Measurements from ENCODE around the gene HADHB. TPM values are rescaled to one million over a fixed set of nuclear protein-coding genes. Genes with fewer than 3 reads are reported as not detected.

Gene HADHB
- total and polyA plus RNA-seq, 2 of the 13 experiments (the other 11 are each of a cell fraction or from before 2014, with no cell fraction given): 112 to 238 TPM

GRCh38 chr2:26244309-26245230 lies at the start of gene HADHB, which contains the start of gene HADHA (continued):
- TF ChIP-seq, protein P1, sequence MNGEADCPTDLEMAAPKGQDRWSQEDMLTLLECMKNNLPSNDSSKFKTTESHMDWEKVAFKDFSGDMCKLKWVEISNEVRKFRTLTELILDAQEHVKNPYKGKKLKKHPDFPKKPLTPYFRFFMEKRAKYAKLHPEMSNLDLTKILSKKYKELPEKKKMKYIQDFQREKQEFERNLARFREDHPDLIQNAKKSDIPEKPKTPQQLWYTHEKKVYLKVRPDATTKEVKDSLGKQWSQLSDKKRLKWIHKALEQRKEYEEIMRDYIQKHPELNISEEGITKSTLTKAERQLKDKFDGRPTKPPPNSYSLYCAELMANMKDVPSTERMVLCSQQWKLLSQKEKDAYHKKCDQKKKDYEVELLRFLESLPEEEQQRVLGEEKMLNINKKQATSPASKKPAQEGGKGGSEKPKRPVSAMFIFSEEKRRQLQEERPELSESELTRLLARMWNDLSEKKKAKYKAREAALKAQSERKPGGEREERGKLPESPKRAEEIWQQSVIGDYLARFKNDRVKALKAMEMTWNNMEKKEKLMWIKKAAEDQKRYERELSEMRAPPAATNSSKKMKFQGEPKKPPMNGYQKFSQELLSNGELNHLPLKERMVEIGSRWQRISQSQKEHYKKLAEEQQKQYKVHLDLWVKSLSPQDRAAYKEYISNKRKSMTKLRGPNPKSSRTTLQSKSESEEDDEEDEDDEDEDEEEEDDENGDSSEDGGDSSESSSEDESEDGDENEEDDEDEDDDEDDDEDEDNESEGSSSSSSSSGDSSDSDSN (CRISPR knock-in tag; IDR thresholded peaks at IDR 0.05): peak; percentile 87
- TF ChIP-seq ZFYVE20 (CRISPR knock-in tag; IDR thresholded peaks at IDR 0.05; ENCODE audit: borderline replicate concordance, low read depth) (no peak), AKAP8 (CRISPR knock-in tag; IDR thresholded peaks at IDR 0.05) (0 out of 2 replicates have a peak, but pooled peaks have one; percentile 39), THAP11 (CRISPR knock-in tag; IDR thresholded peaks at IDR 0.05) (peak; percentile 91), ZFY (CRISPR knock-in tag; IDR thresholded peaks at IDR 0.05) (peak; percentile 51), ZNF44 (CRISPR knock-in tag; IDR thresholded peaks at IDR 0.05) (no peak), FOXP1 (IDR thresholded peaks at IDR 0.05) (no peak), FOXP1 (CRISPR knock-in tag; IDR thresholded peaks at IDR 0.05) (peak; percentile 49), SP1 (IDR thresholded peaks at IDR 0.05) (no peak), SP1 (CRISPR knock-in tag; IDR thresholded peaks at IDR 0.05) (peak; percentile 92), ZNF570 (CRISPR knock-in tag; IDR thresholded peaks at IDR 0.05; ENCODE audit: borderline replicate concordance) (no peak), YY1 (IDR thresholded peaks at IDR 0.05; ENCODE audit: insufficient read depth, insufficient replicate concordance, low read depth, low read length) (peak; percentile 91), GATAD2A (CRISPR knock-in tag; IDR thresholded peaks at IDR 0.05) (peak; percentile 45; the same call in 1 of the 2 replicates), FIP1L1 (IDR thresholded peaks at IDR 0.05; ENCODE audit: borderline replicate concordance, insufficient read depth, low read depth, low read length) (no peak; the same call in 1 of the 2 replicates)
- TF ChIP-seq, protein P2, sequence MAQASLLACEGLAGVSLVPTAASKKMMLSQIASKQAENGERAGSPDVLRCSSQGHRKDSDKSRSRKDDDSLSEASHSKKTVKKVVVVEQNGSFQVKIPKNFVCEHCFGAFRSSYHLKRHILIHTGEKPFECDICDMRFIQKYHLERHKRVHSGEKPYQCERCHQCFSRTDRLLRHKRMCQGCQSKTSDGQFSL (CRISPR knock-in tag; IDR thresholded peaks at IDR 0.05): no peak
